ENCODE data around the gene MYO3B.

MYO3B gene

GRCh38 chr2:170485254-170486026, 307.5 kb downstream of the MYO3B start:
- no peak for DNase-seq

GRCh38 chr2:170486730-170487129, 308.8 kb downstream of the MYO3B start:
- no peak for DNase-seq

- DNase-seq, result no peak
These were observed 310.9 kb downstream of the MYO3B start for GRCh38 chr2:170488807-170489206.

GRCh38 chr2:170492010-170492409, 314.1 kb downstream of the MYO3B start:
- no peak for DNase-seq

GRCh38 chr2:170493426-170494097, 315.6 kb downstream of the MYO3B start:
- no peak for DNase-seq

- DNase-seq, result no peak
These were observed 317.9 kb downstream of the MYO3B start for GRCh38 chr2:170495896-170496295.

- DNase-seq, result no peak
These were observed 320.7 kb downstream of the MYO3B start for GRCh38 chr2:170498619-170499018.

- no peak for DNase-seq
These were observed 322.2 kb downstream of the MYO3B start for GRCh38 chr2:170500104-170500503.

- no peak for DNase-seq
These were observed 322.8 kb downstream of the MYO3B start for GRCh38 chr2:170500770-170501169.

GRCh38 chr2:170501421-170502043, 323.6 kb downstream of the MYO3B start:
- DNase-seq, result no peak

GRCh38 chr2:170502361-170503130, 324.6 kb downstream of the MYO3B start:
- peak; percentile 64 for DNase-seq

- DNase-seq, result no peak
These were observed 325.6 kb downstream of the MYO3B start for GRCh38 chr2:170503563-170503962.

GRCh38 chr2:170503971-170504809, 326.2 kb downstream of the MYO3B start:
- DNase-seq, result no peak

- DNase-seq, result no peak
These were observed 326.8 kb downstream of the MYO3B start for GRCh38 chr2:170504810-170505145.

- no peak for DNase-seq
These were observed 327.8 kb downstream of the MYO3B start for GRCh38 chr2:170505631-170506275.

GRCh38 chr2:170509452-170510193, 331.7 kb downstream of the MYO3B start:
- no peak for DNase-seq

- peak; percentile 73 for DNase-seq
These were observed 334.3 kb downstream of the MYO3B start for GRCh38 chr2:170512266-170512665.

GRCh38 chr2:170514140-170514539, 336.2 kb downstream of the MYO3B start:
- DNase-seq, result no peak

- DNase-seq, result no peak
These were observed 339.6 kb downstream of the MYO3B start for GRCh38 chr2:170517538-170517937.

- DNase-seq, result no peak
These were observed 341.0 kb downstream of the MYO3B start for GRCh38 chr2:170518911-170519310.

- no peak for DNase-seq
These were observed 343.4 kb downstream of the MYO3B start for GRCh38 chr2:170521299-170521698.
